HepG2 (cell line): Measurements from ENCODE around the gene KLHL17. TPM values are rescaled to one million over a fixed set of nuclear protein-coding genes. Genes with fewer than 3 reads are reported as not detected.

Source experiments
- ATAC-seq: fragments of 200-7000 bp; cut with Tn5 transposase; 3 replicates; pipeline ENCODE4 v1.9.1; 2020; ENCODE audit warnings: mild to moderate bottlenecking, moderate library complexity
- BruUV-seq: library from RNA; stranded (reverse); fragments of 400-500 nt; replicated peaks from 2 replicates; lab custom pipeline; 2021; lab: Mats Ljungman, UMichigan
- CTCF ChIA-PET: fragments of 300-600 bp; formaldehyde crosslinking; extraction: SDS; loops from one replicate; lab custom pipeline; 2021; ENCODE audit warnings: low total read pairs, inconsistent platforms, low intra/inter-chr PET ratio; lab: Yijun Ruan, JAX
- POLR2A ChIA-PET: fragments of 350-600 bp; sonication (Branson Sonifier 250); formaldehyde crosslinking; loops from one replicate; lab custom pipeline; 2020; ENCODE audit warnings: antibody characterized with exemption, inconsistent platforms; lab: Yijun Ruan, JAX
- DNase-seq: peaks from one replicate; pipeline ENCODE4 v3.0.0-alpha.2; 2015; ENCODE audit warnings: low spot score
- FAIRE-seq: peaks from 3 replicates; lab custom pipeline; 2011; peaks lifted over from hg19 to GRCh38; lab: Jason Lieb, UNC
- H2AFZ ChIP-seq: one replicate; pipeline ENCODE4 v1.6.1; 2011; ENCODE audit warnings: low read length, inconsistent platforms
- H3K27ac ChIP-seq: fragments of 300-600 bp; 3 replicates; pipeline ENCODE4 v1.8.0; 2011; ENCODE audit warnings: mixed run types, mild to moderate bottlenecking, mixed read lengths, low read length, inconsistent platforms; ENCODE audit not compliant: insufficient read depth; ENCODE audit errors: extremely low read length
- H3K27me3 ChIP-seq, 2 experiments: fragments of 200-600 bp in 1 of 2; 2 replicates in 1 of 2; 3 replicates in 1 of 2; pipeline versions ENCODE4 v1.6.0 to v1.8.0; 2011; ENCODE audit warnings: low read length in 2 of 2, mild to moderate bottlenecking in 2 of 2, moderate library complexity in 2 of 2, inconsistent platforms in 1 of 2; ENCODE audit not compliant: insufficient read depth in 2 of 2, control insufficient read depth in 1 of 2
- H3K36me3 ChIP-seq, 2 experiments: fragments of 200-600 bp in 1 of 2; replicated peaks in 1 of 2; 2 replicates in 1 of 2; 3 replicates in 1 of 2; pipeline versions ENCODE4 v1.5.1 to v1.8.0; 2011; ENCODE audit warnings: low read length in 2 of 2, inconsistent platforms in 1 of 2; ENCODE audit not compliant: insufficient read depth in 2 of 2, control insufficient read depth in 1 of 2
- H3K4me1 ChIP-seq: 2 replicates; pipeline ENCODE4 v1.5.1; 2012; ENCODE audit warnings: low read length, inconsistent platforms; ENCODE audit not compliant: insufficient read depth
- H3K4me2 ChIP-seq: 2 replicates; pipeline ENCODE4 v1.6.0; 2011; ENCODE audit warnings: low read depth, low read length, inconsistent platforms
- H3K4me3 ChIP-seq, 3 experiments: fragments of 200-600 bp in 1 of 3; sonication (generic), shearing (Covaris generic) in 1 of 3; replicated peaks in 1 of 3; 2 replicates each; pipeline ENCODE4 v1.5.1; 2011 to 2016; ENCODE audit warnings: low read length in 3 of 3, inconsistent platforms in 2 of 3, low read depth in 2 of 3, mild to moderate bottlenecking in 2 of 3, control low read depth in 1 of 3, mixed read lengths in 1 of 3; ENCODE audit not compliant: insufficient read depth in 1 of 3
- H3K79me2 ChIP-seq: one replicate; pipeline ENCODE4 v1.6.1; 2011; ENCODE audit warnings: low read length, inconsistent platforms; ENCODE audit not compliant: insufficient read depth
- H3K9ac ChIP-seq: 2 replicates; pipeline ENCODE4 v1.6.0; 2011; ENCODE audit warnings: mild to moderate bottlenecking, low read depth, low read length, inconsistent platforms; ENCODE audit not compliant: insufficient read depth
- H3K9me3 ChIP-seq: 2 replicates; pipeline ENCODE4 v1.5.1; 2012; ENCODE audit warnings: mild to moderate bottlenecking, low read length
- H4K20me1 ChIP-seq: 2 replicates; pipeline ENCODE4 v1.6.0; 2011; ENCODE audit warnings: inconsistent platforms, mild to moderate bottlenecking, low read length, moderate library complexity; ENCODE audit not compliant: insufficient read depth
- ATF1 ChIP-seq: IDR thresholded peaks from 2 replicates; pipeline ENCODE4 v1.6.1; 2016; ENCODE audit warnings: mild to moderate bottlenecking, control low read depth
- FOXC1 ChIP-seq: sonication (generic); formaldehyde crosslinking; IDR thresholded peaks from 2 replicates; pipeline ENCODE4 v1.8.0; 2022; ENCODE audit warnings: mild to moderate bottlenecking, missing genetic modification reagents, borderline replicate concordance
- NFAT5 ChIP-seq: sonication (generic); formaldehyde crosslinking; IDR thresholded peaks from 2 replicates; pipeline ENCODE4 v1.4.0; 2020; ENCODE audit warnings: missing genetic modification reagents
- NR2F2 ChIP-seq: IDR thresholded peaks from 2 replicates; pipeline ENCODE4 v1.6.1; 2012; ENCODE audit warnings: low read depth, inconsistent platforms, borderline replicate concordance
- PREB ChIP-seq: sonication (generic); formaldehyde crosslinking; IDR thresholded peaks from 2 replicates; pipeline ENCODE4 v1.4.0; 2020; ENCODE audit warnings: missing genetic modification reagents
- ZNF207 ChIP-seq: fragments of 450-650 bp; IDR thresholded peaks from 2 replicates; pipeline ENCODE4 v1.6.1; 2016; ENCODE audit warnings: antibody characterized with exemption, borderline replicate concordance
- ZNF44 ChIP-seq: sonication (generic); formaldehyde crosslinking; IDR thresholded peaks from 2 replicates; pipeline ENCODE4 v1.5.1; 2020; ENCODE audit warnings: mild to moderate bottlenecking, missing genetic modification reagents
- ZNF75D ChIP-seq: sonication (generic); formaldehyde crosslinking; IDR thresholded peaks from 2 replicates; pipeline ENCODE4 v1.8.1; 2023; ENCODE audit warnings: missing genetic modification reagents, mild to moderate bottlenecking, borderline replicate concordance
- ZNF775 ChIP-seq: sonication (generic); formaldehyde crosslinking; IDR thresholded peaks from 2 replicates; pipeline ENCODE4 v1.4.0; 2020; ENCODE audit warnings: missing genetic modification reagents, mild to moderate bottlenecking, moderate library complexity, borderline replicate concordance
- ZNF879 ChIP-seq: sonication (generic); formaldehyde crosslinking; IDR thresholded peaks from 2 replicates; pipeline ENCODE4 v1.8.1; 2023; ENCODE audit warnings: missing genetic modification reagents
- WGBS: methylation state at CpG from one replicate; pipeline ENCODE4 v1.1.6; 2017; ENCODE audit warnings: low lambda C conversion rate; 5-methylcytosine and 5-hydroxymethylcytosine counted together
- in situ Hi-C: cut with HindIII; loops from 2 replicates; pipeline ENCODE4 v1.10.0; 2017; ENCODE audit warnings: low pct_unique_long_range_greater_than_20kb; ENCODE audit not compliant: extremely low pct_ligation_motif_present
- intact Hi-C: fragments of 100-400 bp; cut with micrococcal nuclease; formaldehyde crosslinking; loops from one replicate; pipeline ENCODE4 v1.10.0; 2022; ENCODE audit not compliant: unreplicated experiment
- polyA plus RNA-seq, 8 experiments: library from polyadenylated mRNA; depleted of rRNA in 3 of 8; stranded (reverse) in 7 of 8; unstranded in 1 of 8; fragments of >200 nt; fragmentation: Illumina TruSeq in 4 of 8; extraction: Trizol in 4 of 8; gene quantifications; 2 replicates each; pipeline versions ENCODE4 v1.2.1 to v1.2.3, GENCODE V29; 2011 to 2016; ENCODE audit warnings: low read depth in 4 of 8, missing spikeins in 1 of 8, mixed read lengths in 1 of 8; ENCODE audit not compliant: insufficient read depth in 1 of 8
- total RNA-seq, 5 experiments: library from RNA; depleted of rRNA; stranded (reverse); fragments of >200 nt; fragmentation: Illumina TruSeq; extraction: Trizol; gene quantifications; 2 replicates each; pipeline ENCODE4 v1.2.3, GENCODE V29; 2016; ENCODE audit warnings: low read depth in 1 of 5
- TF ChIP-seq, protein P1 (sequence below): sonication (generic); formaldehyde crosslinking; conservative IDR thresholded peaks from 2 replicates; pipeline ENCODE4 v1.8.0; 2022; ENCODE audit warnings: mild to moderate bottlenecking, moderate library complexity, missing genetic modification reagents
- TF ChIP-seq, protein P2 (sequence below): sonication (generic); formaldehyde crosslinking; conservative IDR thresholded peaks from 2 replicates; pipeline ENCODE4 v1.4.0; 2020; ENCODE audit warnings: mild to moderate bottlenecking, missing genetic modification reagents, moderate library complexity

The KLHL17 gene
- total and polyA plus RNA-seq, 2 of the 13 experiments (the other 11 are each of a cell fraction or from before 2014, with no cell fraction given), result 9.3 to 24.7 TPM

GRCh38 chr1:917466-918091 lies 42.8 kb upstream of the KLHL17 start:
- Histone ChIP-seq H3K4me1 (peaks cover 49% of the 10 kb centered on the region), H3K36me3 (no peaks in the 10 kb centered on the region), H3K27ac (no peak overlapping the region), H3K27me3 (peaks cover 47 to 95% of the 10 kb centered on the region in 2 experiments), H3K4me2 (no peak overlapping the region), H4K20me1 (peaks cover 6% of the 10 kb centered on the region; the same call in 1 of the 2 replicates), H3K4me3 (no peak overlapping the region), H3K9me3 (no peaks in the 10 kb centered on the region), H3K9ac (no peak overlapping the region), H2AFZ (no peak overlapping the region), H3K79me2 (no peaks in the 10 kb centered on the region)
- ChIA-PET CTCF (interaction anchor here (1.5 kb wide), 1 partner anchor 12 kb away, joined by 3 read pairs; no protein-coding TSS in a partner anchor), POLR2A (no interaction called here)
- no TSS peak for BruUV-seq
- intact Hi-C loops (no loop called here), in situ Hi-C loops (no loop called here)
- DNase-seq, result no peak
- FAIRE-seq, result no peak
- ATAC-seq, result no peak
- 29% methylated on average over 8 of the region's 22 CpGs for WGBS
- no peak for TF ChIP-seq ATF1 (CRISPR knock-in tag)
- TF ChIP-seq ZNF879, result no peak
- TF ChIP-seq, protein P1, sequence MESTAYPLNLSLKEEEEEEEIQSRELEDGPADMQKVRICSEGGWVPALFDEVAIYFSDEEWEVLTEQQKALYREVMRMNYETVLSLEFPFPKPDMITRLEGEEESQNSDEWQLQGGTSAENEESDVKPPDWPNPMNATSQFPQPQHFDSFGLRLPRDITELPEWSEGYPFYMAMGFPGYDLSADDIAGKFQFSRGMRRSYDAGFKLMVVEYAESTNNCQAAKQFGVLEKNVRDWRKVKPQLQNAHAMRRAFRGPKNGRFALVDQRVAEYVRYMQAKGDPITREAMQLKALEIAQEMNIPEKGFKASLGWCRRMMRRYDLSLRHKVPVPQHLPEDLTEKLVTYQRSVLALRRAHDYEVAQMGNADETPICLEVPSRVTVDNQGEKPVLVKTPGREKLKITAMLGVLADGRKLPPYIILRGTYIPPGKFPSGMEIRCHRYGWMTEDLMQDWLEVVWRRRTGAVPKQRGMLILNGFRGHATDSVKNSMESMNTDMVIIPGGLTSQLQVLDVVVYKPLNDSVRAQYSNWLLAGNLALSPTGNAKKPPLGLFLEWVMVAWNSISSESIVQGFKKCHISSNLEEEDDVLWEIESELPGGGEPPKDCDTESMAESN, result no peak
- TF ChIP-seq NFAT5 (CRISPR knock-in tag), result no peak
- TF ChIP-seq PREB (CRISPR knock-in tag), result no peak
- no peak for TF ChIP-seq ZNF775 (CRISPR knock-in tag)
- TF ChIP-seq ZNF75D, result no peak
- TF ChIP-seq NR2F2, result no peak
- TF ChIP-seq ZNF207, result no peak
- TF ChIP-seq, protein P2, sequence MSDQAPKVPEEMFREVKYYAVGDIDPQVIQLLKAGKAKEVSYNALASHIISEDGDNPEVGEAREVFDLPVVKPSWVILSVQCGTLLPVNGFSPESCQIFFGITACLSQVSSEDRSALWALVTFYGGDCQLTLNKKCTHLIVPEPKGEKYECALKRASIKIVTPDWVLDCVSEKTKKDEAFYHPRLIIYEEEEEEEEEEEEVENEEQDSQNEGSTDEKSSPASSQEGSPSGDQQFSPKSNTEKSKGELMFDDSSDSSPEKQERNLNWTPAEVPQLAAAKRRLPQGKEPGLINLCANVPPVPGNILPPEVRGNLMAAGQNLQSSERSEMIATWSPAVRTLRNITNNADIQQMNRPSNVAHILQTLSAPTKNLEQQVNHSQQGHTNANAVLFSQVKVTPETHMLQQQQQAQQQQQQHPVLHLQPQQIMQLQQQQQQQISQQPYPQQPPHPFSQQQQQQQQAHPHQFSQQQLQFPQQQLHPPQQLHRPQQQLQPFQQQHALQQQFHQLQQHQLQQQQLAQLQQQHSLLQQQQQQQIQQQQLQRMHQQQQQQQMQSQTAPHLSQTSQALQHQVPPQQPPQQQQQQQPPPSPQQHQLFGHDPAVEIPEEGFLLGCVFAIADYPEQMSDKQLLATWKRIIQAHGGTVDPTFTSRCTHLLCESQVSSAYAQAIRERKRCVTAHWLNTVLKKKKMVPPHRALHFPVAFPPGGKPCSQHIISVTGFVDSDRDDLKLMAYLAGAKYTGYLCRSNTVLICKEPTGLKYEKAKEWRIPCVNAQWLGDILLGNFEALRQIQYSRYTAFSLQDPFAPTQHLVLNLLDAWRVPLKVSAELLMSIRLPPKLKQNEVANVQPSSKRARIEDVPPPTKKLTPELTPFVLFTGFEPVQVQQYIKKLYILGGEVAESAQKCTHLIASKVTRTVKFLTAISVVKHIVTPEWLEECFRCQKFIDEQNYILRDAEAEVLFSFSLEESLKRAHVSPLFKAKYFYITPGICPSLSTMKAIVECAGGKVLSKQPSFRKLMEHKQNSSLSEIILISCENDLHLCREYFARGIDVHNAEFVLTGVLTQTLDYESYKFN (CRISPR knock-in tag), result no peak
- TF ChIP-seq ZNF44 (CRISPR knock-in tag), result no peak
- no peak for TF ChIP-seq FOXC1 (CRISPR knock-in tag)
